Measurements from ENCODE around the gene DNAJC19. TPM values are rescaled to one million over a fixed set of nuclear protein-coding genes. Genes with fewer than 3 reads are reported as not detected.
"Not testable (repeated sequence)": the region's sequence is repeated elsewhere in the genome, so short reads cannot be mapped to it uniquely, and the experiment has no call there.

DNAJC19 gene
- total and polyA plus RNA-seq, 9 donors = 43.1 to 64.4 (median 46.0) TPM

DNA sequence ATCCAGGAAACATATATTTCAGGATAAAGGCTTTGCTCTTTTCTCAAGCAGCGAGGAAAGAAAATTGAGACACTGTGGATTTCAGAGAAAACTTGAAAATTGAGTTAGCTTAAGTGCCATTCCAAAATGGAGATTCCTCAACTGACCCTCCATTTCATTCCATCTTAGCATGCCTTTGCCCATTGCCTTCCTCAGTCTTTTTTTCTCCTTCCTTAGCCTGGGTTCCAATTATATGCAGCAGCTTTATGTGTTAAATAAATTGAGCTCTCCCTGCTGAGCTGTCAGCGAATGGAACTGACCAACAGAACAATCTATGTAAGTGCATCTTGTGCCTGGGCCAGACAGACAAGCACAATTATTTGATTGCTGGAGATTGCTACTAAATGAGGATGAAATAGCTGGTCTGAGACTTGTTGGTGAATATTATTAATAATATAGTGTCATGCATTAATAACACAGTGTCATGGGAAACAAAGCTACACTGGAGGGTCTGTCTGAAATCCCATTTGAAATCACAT is 6.9 kb upstream of the DNAJC19 start:
- intact Hi-C loops (cut with DNase I) = no loop called here
- peaks cover 0 to 4% of the 10 kb centered on the region in 2 donors for H3K9me3 ChIP-seq
- H3K27ac ChIP-seq = no peak overlapping the region
- no peaks in the 10 kb centered on the region for H3K36me3 ChIP-seq
- no peaks in the 10 kb centered on the region for H3K4me1 ChIP-seq (ENCODE audit: insufficient read depth)
- 82 to 90% (median 86%) methylated on average over 2 of the region's 2 CpGs for WGBS, 3 donors
- DNase-seq = no peak
- TF ChIP-seq POLR2A (IDR thresholded peaks at IDR 0.05) (no peak), EP300 (IDR thresholded peaks at IDR 0.05) (no peak)
- TF ChIP-seq, protein P1, sequence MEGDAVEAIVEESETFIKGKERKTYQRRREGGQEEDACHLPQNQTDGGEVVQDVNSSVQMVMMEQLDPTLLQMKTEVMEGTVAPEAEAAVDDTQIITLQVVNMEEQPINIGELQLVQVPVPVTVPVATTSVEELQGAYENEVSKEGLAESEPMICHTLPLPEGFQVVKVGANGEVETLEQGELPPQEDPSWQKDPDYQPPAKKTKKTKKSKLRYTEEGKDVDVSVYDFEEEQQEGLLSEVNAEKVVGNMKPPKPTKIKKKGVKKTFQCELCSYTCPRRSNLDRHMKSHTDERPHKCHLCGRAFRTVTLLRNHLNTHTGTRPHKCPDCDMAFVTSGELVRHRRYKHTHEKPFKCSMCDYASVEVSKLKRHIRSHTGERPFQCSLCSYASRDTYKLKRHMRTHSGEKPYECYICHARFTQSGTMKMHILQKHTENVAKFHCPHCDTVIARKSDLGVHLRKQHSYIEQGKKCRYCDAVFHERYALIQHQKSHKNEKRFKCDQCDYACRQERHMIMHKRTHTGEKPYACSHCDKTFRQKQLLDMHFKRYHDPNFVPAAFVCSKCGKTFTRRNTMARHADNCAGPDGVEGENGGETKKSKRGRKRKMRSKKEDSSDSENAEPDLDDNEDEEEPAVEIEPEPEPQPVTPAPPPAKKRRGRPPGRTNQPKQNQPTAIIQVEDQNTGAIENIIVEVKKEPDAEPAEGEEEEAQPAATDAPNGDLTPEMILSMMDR (IDR thresholded peaks at IDR 0.05) = no peak
- no peaks in the 10 kb centered on the region for H3K27me3 ChIP-seq
- no peak overlapping the region for H3K4me3 ChIP-seq

DNA sequence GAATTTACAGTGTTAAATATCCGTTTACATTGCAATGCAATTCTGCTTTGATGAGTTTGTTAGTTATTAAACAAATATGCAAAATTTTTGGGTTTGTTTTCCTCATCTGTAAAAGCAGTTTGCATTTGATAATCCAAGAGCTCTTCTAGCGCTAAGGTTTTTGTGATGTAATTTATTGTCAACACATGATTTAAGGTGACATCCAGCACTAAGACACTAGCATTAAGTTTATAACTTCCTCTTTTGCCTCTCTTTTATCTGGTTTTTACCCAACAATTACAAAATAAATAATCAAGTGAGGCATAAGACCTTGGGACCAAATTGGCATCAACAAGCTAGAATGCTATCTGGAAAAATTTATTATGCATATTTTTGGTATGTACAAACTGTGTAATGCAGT is 969 bp upstream of the DNAJC19 start:
- Histone ChIP-seq H3K36me3 (no peaks in the 10 kb centered on the region), H3K4me3 (peak overlapping the region; percentile 79), H3K27ac (peak overlapping the region in 1 of 2 donors; percentile 84), H3K4me1 (ENCODE audit: insufficient read depth) (peaks cover 4% of the 10 kb centered on the region), H3K9me3 (no peaks in the 10 kb centered on the region), H3K27me3 (no peaks in the 10 kb centered on the region)
- 2 to 11% (median 4%) methylated on average over 2 of the region's 2 CpGs for WGBS, 3 donors
- no peak for DNase-seq
- TF ChIP-seq EP300 (IDR thresholded peaks at IDR 0.05) (no peak), POLR2A (IDR thresholded peaks at IDR 0.05) (no peak)
- TF ChIP-seq, protein P1 (IDR thresholded peaks at IDR 0.05) = no peak
- intact Hi-C loops (cut with DNase I) = loop anchor here in 1 of 4 donors (5.0 kb wide), 1 partner anchor 78 kb away; the partner anchor contains the start of gene FXR1

DNA sequence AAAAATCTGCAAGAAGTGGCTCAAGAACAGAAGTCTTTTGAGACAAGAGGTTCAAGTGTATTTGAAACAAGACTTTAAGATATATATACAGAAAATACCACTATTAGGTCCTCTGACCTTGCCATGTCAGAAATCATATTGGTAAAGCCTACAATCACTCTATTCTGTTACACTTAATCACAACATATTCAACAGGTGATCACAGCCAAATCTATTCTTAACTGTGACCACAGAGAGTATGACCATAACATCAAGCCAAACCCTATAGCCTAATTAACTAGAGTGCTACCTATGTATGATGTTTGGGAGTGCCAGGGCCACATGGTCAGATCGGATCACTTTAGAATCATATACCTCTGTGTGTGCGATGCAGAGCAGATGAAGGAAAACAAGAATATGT is 2.2 kb downstream of the DNAJC19 start:
- TF ChIP-seq EP300 (IDR thresholded peaks at IDR 0.05) = no peak
- no peak for TF ChIP-seq POLR2A (IDR thresholded peaks at IDR 0.05)
- TF ChIP-seq, protein P1 (IDR thresholded peaks at IDR 0.05) = no peak
- no peaks in the 10 kb centered on the region for H3K27me3 ChIP-seq
- H3K4me3 ChIP-seq = no peak overlapping the region
- no peaks in the 10 kb centered on the region for H3K9me3 ChIP-seq
- 95 to 97% (median 96%) methylated on average over 2 of the region's 2 CpGs for WGBS, 3 donors
- intact Hi-C loops (cut with DNase I) = no loop called here
- no peak overlapping the region for H3K27ac ChIP-seq
- no peak for DNase-seq
- H3K36me3 ChIP-seq = no peaks in the 10 kb centered on the region
- H3K4me1 ChIP-seq (ENCODE audit: insufficient read depth) = peaks cover 4% of the 10 kb centered on the region

DNA sequence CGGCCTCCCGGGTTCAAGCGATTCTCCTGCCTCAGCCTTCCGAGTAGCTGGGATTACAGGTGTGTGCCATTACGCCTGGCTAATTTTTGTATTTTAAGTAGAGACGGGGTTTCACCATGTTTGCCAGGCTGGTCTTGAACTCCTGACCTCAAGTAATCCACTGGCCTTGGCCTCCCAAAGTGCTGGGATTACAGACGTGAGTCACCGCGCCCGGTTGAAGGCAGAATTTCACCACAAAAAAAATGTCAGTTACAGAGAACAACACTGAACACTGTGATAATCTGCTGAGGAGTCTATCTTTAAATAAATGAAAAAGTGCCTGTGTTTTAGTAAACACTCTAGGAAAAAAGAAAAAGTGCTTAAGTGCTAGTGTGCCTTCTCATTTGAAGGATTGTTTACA is 3.2 kb downstream of the DNAJC19 start:
- H3K4me3 ChIP-seq; H3K9me3 ChIP-seq; H3K27me3 ChIP-seq; intact Hi-C loops (cut with DNase I); H3K27ac ChIP-seq; DNase-seq; H3K36me3 ChIP-seq; H3K4me1 ChIP-seq (ENCODE audit: insufficient read depth): not testable (repeated sequence)
- WGBS, 3 donors = 74 to 87% (median 82%) methylated on average over 10 of the region's 10 CpGs

DNA sequence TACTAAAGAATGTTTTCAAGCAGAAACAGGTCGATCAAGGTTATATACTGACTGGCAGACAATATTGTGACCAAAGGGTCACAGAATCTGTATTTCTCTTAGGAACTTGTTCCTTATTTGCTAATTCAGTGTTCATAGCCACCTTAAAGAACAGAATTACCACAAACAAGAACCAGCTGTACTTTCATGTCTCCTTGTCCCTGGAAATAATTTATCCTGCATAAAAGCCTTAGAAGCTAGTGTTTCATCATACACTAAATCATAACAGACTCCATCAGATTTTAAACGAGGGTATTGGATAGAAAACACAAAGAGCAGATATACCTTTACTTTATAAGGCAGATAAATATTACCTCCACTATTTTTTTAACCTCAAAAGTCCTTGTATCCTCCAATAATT is 6.4 kb downstream of the DNAJC19 start:
- no peaks in the 10 kb centered on the region for H3K27me3 ChIP-seq
- H3K9me3 ChIP-seq = no peaks in the 10 kb centered on the region
- H3K36me3 ChIP-seq = no peaks in the 10 kb centered on the region
- 34 to 42% (median 36%) methylated on average over 2 of the region's 2 CpGs for WGBS, 3 donors
- H3K4me1 ChIP-seq (ENCODE audit: insufficient read depth) = no peaks in the 10 kb centered on the region
- H3K4me3 ChIP-seq = no peak overlapping the region
- intact Hi-C loops (cut with DNase I) = no loop called here
- TF ChIP-seq, protein P1 (IDR thresholded peaks at IDR 0.05) = no peak
- TF ChIP-seq EP300 (IDR thresholded peaks at IDR 0.05) (no peak), POLR2A (IDR thresholded peaks at IDR 0.05) (no peak)
- DNase-seq = no peak
- H3K27ac ChIP-seq = no peak overlapping the region

Measured in ovary (tissue), 9 donors.